ENCODE measurements around the gene CA6. TPM values are rescaled to one million over a fixed set of nuclear protein-coding genes. Genes with fewer than 3 reads are reported as not detected.
"Not testable (repeated sequence)": the region's sequence is repeated elsewhere in the genome, so short reads cannot be mapped to it uniquely, and the experiment has no call there.

CA6 gene
- total and polyA plus RNA-seq, 4 donors = 0.03 TPM; not detected in 3

GRCh38 chr1:9001534-9002214 is 56.0 kb downstream of the CA6 start:
- H3K9ac ChIP-seq (ENCODE audit: insufficient read depth in 1 of 2, low read length in 2 of 2); H3K36me3 ChIP-seq (ENCODE audit: control insufficient read depth in 4 of 4, insufficient read depth in 4 of 4, low read length in 4 of 4); H3K4me1 ChIP-seq (ENCODE audit: control insufficient read depth in 5 of 5, insufficient read depth in 5 of 5, low read length in 5 of 5); DNase-seq; ATAC-seq (ENCODE audit: insufficient read depth, low FRiP score); H3K27ac ChIP-seq (ENCODE audit: low read depth in 1 of 2, low read length in 1 of 2); H3K4me3 ChIP-seq; H3K27me3 ChIP-seq (ENCODE audit: control insufficient read depth in 3 of 3, insufficient read depth in 3 of 3, low read length in 2 of 3); H3K9me3 ChIP-seq (ENCODE audit: control insufficient read depth in 4 of 4, insufficient read depth in 3 of 4, low read length in 3 of 4): not testable (repeated sequence)
- 84 to 88% methylated on average over 13 of the region's 13 CpGs for WGBS, 2 donors

DNA sequence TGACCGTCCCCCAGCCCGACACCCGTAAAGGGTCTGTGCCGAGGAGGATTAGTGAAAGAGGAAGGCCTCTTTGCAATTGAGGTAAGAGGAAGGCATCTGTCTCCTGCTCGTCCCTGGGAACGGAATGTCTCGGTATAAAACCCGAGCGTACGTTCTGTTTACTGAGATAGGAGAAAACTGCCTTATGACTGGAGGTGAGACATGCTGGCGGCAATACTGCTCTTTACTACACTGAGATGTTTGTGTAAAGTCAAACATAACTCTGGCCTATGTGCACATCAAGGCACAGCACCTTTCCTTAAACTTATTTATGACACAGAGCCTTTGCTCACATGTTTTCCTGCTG is 56.5 kb downstream of the CA6 start:
- not testable (repeated sequence) for DNase-seq; H3K4me3 ChIP-seq; H3K9me3 ChIP-seq (ENCODE audit: control insufficient read depth in 4 of 4, insufficient read depth in 3 of 4, low read length in 3 of 4); H3K27me3 ChIP-seq (ENCODE audit: control insufficient read depth in 3 of 3, insufficient read depth in 3 of 3, low read length in 2 of 3); H3K27ac ChIP-seq (ENCODE audit: low read depth in 1 of 2, low read length in 1 of 2); ATAC-seq (ENCODE audit: insufficient read depth, low FRiP score); H3K36me3 ChIP-seq (ENCODE audit: control insufficient read depth in 4 of 4, insufficient read depth in 4 of 4, low read length in 4 of 4); H3K9ac ChIP-seq (ENCODE audit: insufficient read depth in 1 of 2, low read length in 2 of 2); H3K4me1 ChIP-seq (ENCODE audit: control insufficient read depth in 5 of 5, insufficient read depth in 5 of 5, low read length in 5 of 5)
- 64 to 73% methylated on average over 11 of the region's 11 CpGs for WGBS, 2 donors

- H3K36me3 ChIP-seq (ENCODE audit: control insufficient read depth in 4 of 4, insufficient read depth in 4 of 4, low read length in 4 of 4) = no peaks in the 10 kb centered on the region
- H3K9ac ChIP-seq (ENCODE audit: insufficient read depth in 1 of 2, low read length in 2 of 2) = no peak overlapping the region
- ATAC-seq (ENCODE audit: insufficient read depth, low FRiP score) (no peak), DNase-seq (no peak)
- no peaks in the 10 kb centered on the region for H3K9me3 ChIP-seq (ENCODE audit: control insufficient read depth in 4 of 4, insufficient read depth in 3 of 4, low read length in 3 of 4)
- peaks cover 0 to 3% (median 0%) of the 10 kb centered on the region in 5 donors for H3K4me1 ChIP-seq (ENCODE audit: control insufficient read depth in 5 of 5, insufficient read depth in 5 of 5, low read length in 5 of 5)
- H3K4me3 ChIP-seq = no peak overlapping the region
- no peak overlapping the region for H3K27ac ChIP-seq (ENCODE audit: low read depth in 1 of 2, low read length in 1 of 2)
- 57 to 76% methylated on average over 11 of the region's 11 CpGs for WGBS, 2 donors
- TF ChIP-seq, protein P1, sequence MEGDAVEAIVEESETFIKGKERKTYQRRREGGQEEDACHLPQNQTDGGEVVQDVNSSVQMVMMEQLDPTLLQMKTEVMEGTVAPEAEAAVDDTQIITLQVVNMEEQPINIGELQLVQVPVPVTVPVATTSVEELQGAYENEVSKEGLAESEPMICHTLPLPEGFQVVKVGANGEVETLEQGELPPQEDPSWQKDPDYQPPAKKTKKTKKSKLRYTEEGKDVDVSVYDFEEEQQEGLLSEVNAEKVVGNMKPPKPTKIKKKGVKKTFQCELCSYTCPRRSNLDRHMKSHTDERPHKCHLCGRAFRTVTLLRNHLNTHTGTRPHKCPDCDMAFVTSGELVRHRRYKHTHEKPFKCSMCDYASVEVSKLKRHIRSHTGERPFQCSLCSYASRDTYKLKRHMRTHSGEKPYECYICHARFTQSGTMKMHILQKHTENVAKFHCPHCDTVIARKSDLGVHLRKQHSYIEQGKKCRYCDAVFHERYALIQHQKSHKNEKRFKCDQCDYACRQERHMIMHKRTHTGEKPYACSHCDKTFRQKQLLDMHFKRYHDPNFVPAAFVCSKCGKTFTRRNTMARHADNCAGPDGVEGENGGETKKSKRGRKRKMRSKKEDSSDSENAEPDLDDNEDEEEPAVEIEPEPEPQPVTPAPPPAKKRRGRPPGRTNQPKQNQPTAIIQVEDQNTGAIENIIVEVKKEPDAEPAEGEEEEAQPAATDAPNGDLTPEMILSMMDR (IDR thresholded peaks at IDR 0.05; ENCODE audit: control extremely low read depth, extremely low read depth) = no peak
- no peaks in the 10 kb centered on the region for H3K27me3 ChIP-seq (ENCODE audit: control insufficient read depth in 3 of 3, insufficient read depth in 3 of 3, low read length in 2 of 3)
Observed at GRCh38 chr1:9004031-9004699, 58.5 kb downstream of the CA6 start.

GRCh38 chr1:9004700-9005394 is 59.2 kb downstream of the CA6 start:
- H3K27me3 ChIP-seq (ENCODE audit: control insufficient read depth in 3 of 3, insufficient read depth in 3 of 3, low read length in 2 of 3) = no peaks in the 10 kb centered on the region
- H3K36me3 ChIP-seq (ENCODE audit: control insufficient read depth in 4 of 4, insufficient read depth in 4 of 4, low read length in 4 of 4) = no peaks in the 10 kb centered on the region
- TF ChIP-seq, protein P1 (IDR thresholded peaks at IDR 0.05; ENCODE audit: control extremely low read depth, extremely low read depth) = peak; percentile 52
- H3K4me1 ChIP-seq (ENCODE audit: control insufficient read depth in 5 of 5, insufficient read depth in 5 of 5, low read length in 5 of 5) = peaks cover 0 to 3% (median 0%) of the 10 kb centered on the region in 5 donors
- no peak overlapping the region for H3K27ac ChIP-seq (ENCODE audit: low read depth in 1 of 2, low read length in 1 of 2)
- 53 to 56% methylated on average over 22 of the region's 22 CpGs for WGBS, 2 donors
- peak; percentile 90 for ATAC-seq (ENCODE audit: insufficient read depth, low FRiP score)
- H3K9ac ChIP-seq (ENCODE audit: insufficient read depth in 1 of 2, low read length in 2 of 2) = no peak overlapping the region
- peak; percentile 79 to 85 (median 84) for DNase-seq
- H3K9me3 ChIP-seq (ENCODE audit: control insufficient read depth in 4 of 4, insufficient read depth in 3 of 4, low read length in 3 of 4) = no peaks in the 10 kb centered on the region
- H3K4me3 ChIP-seq = no peak overlapping the region

Measured in lung (tissue), 12 donors.